ENCODE results near the gene SEMA5A. TPM values are rescaled to one million over a fixed set of nuclear protein-coding genes. Genes with fewer than 3 reads are reported as not detected.

SEMA5A gene
- total RNA-seq, 2 donors from 2014 or later: 3.4 to 40.2 TPM

DNA sequence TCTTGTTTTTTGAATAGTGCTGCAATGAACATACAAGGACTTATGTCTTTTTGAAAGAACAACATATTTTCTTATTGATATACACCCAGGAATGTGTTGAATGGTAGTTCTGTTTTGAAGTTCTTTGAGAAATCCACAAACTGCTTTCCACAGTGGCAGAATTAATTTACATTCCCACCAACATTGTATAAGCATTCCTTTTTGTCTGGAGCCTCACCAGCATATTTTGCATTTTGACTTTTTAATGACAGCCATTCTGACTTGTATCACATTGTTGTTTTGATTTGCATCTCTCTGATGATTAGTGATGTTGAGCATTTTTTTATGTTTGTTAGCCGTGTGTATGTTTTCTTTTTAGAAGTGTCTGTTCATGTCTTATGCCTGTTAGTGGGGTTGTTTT is 524.9 kb downstream of the SEMA5A start:
- WGBS, 2 donors: 52 to 67% methylated on average over 1 of the region's 1 CpG
- Histone ChIP-seq H3K4me3 (no peak overlapping the region), H3K4me1 (no peaks in the 10 kb centered on the region), H3K36me3 (replicated peaks in 1 of 2; ENCODE audit: insufficient read depth in 1 of 2, low read depth in 2 of 2) (no peaks in the 10 kb centered on the region), H3K27ac (no peak overlapping the region), H3K27me3 (no peaks in the 10 kb centered on the region), H3K9me3 (peaks cover 0 to 6% (median 0%) of the 10 kb centered on the region in 3 donors)
- TF ChIP-seq, protein P1, sequence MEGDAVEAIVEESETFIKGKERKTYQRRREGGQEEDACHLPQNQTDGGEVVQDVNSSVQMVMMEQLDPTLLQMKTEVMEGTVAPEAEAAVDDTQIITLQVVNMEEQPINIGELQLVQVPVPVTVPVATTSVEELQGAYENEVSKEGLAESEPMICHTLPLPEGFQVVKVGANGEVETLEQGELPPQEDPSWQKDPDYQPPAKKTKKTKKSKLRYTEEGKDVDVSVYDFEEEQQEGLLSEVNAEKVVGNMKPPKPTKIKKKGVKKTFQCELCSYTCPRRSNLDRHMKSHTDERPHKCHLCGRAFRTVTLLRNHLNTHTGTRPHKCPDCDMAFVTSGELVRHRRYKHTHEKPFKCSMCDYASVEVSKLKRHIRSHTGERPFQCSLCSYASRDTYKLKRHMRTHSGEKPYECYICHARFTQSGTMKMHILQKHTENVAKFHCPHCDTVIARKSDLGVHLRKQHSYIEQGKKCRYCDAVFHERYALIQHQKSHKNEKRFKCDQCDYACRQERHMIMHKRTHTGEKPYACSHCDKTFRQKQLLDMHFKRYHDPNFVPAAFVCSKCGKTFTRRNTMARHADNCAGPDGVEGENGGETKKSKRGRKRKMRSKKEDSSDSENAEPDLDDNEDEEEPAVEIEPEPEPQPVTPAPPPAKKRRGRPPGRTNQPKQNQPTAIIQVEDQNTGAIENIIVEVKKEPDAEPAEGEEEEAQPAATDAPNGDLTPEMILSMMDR (IDR thresholded peaks at IDR 0.05): no peak
- no peak for TF ChIP-seq POLR2A (IDR thresholded peaks at IDR 0.05)
- DNase-seq: no peak
- intact Hi-C loops (cut with DNase I): no loop called here
- no peak for ATAC-seq

DNA sequence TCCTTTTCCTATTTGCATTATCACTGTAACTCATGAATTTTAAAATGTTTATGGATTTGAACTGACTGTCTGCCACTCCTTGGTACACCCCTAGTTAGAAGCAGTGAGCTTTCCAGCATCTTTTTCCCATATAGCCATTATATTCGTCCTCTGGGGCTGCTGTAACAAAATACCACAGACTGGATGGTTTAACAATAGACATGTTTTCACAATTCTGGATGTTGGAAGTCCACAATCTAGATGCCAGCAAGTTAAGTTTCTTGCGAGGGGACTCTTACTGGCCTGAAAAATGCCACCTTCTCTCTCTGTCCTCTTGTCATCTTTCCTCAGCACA is 530.0 kb downstream of the SEMA5A start:
- Histone ChIP-seq H3K27me3 (no peaks in the 10 kb centered on the region), H3K9me3 (no peaks in the 10 kb centered on the region), H3K27ac (no peak overlapping the region), H3K36me3 (replicated peaks in 1 of 2; ENCODE audit: insufficient read depth in 1 of 2, low read depth in 2 of 2) (no peaks in the 10 kb centered on the region), H3K4me3 (no peak overlapping the region), H3K4me1 (no peaks in the 10 kb centered on the region)
- TF ChIP-seq, protein P1 (IDR thresholded peaks at IDR 0.05): no peak
- TF ChIP-seq POLR2A (IDR thresholded peaks at IDR 0.05): no peak
- intact Hi-C loops (cut with DNase I): no loop called here
- ATAC-seq: no peak
- 24 to 53% methylated on average over 2 of the region's 2 CpGs for WGBS, 2 donors
- no peak for DNase-seq

DNA sequence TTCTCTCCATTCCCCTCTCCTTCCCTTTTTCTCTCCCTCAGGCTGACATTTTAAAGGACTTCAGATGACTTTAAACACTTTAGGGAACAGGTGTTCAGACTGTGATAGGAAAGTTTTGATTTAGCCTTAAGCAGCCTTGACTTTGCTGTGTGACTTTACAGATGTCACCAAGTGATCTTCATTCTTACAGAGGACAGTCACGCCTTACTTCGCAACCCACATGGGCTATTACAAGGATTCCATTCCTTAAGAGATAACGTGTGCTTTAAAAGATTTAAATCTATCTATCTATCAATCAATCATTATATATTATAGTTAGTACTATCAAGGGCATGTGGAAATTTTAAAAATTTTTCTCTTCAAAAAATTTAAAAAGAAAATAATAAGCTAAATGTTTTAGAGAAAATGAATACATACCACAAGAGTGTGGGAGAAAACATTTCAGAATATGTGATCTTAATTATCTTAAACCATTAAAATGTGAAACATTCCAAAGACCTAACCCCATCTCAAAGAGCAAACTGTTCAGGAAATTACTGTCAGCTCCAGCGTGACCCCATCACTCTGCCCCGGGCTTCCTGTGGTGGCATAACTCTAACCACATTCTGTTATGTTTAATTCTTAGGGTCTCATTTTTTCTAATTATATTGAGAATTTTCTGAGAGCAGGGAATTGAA is 530.5 kb downstream of the SEMA5A start:
- no peak for TF ChIP-seq POLR2A (IDR thresholded peaks at IDR 0.05)
- TF ChIP-seq, protein P1 (IDR thresholded peaks at IDR 0.05): no peak
- H3K36me3 ChIP-seq (replicated peaks in 1 of 2; ENCODE audit: insufficient read depth in 1 of 2, low read depth in 2 of 2): no peaks in the 10 kb centered on the region
- ATAC-seq (no peak), DNase-seq (no peak)
- H3K4me1 ChIP-seq: no peaks in the 10 kb centered on the region
- H3K9me3 ChIP-seq: no peaks in the 10 kb centered on the region
- WGBS, 2 donors: 46 to 59% methylated on average over 5 of the region's 5 CpGs
- no peak overlapping the region for H3K4me3 ChIP-seq
- H3K27me3 ChIP-seq: no peaks in the 10 kb centered on the region
- intact Hi-C loops (cut with DNase I): no loop called here
- no peak overlapping the region for H3K27ac ChIP-seq

DNA sequence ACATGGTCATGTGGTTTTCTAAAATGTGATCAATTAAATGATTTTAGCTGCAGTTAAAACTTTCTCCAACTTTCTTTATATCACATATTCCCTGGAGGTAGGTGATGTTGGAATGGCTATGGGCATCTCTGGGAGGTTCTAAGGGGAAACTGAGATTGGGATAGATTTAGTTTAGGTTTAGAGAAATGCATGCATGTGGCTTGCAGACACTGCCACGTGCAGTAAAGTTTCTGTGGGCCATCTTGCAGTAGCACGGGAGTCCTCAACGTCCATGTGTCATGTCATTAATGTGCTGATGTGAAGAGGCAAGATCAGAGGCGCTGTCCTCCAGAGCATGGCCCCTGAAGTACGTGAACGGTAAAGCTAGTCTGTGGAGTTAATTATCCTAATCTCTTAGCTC is 532.7 kb downstream of the SEMA5A start:
- Histone ChIP-seq H3K36me3 (replicated peaks in 1 of 2; ENCODE audit: insufficient read depth in 1 of 2, low read depth in 2 of 2) (no peaks in the 10 kb centered on the region), H3K4me3 (no peak overlapping the region), H3K27me3 (no peaks in the 10 kb centered on the region), H3K4me1 (no peaks in the 10 kb centered on the region), H3K27ac (no peak overlapping the region), H3K9me3 (no peaks in the 10 kb centered on the region)
- ATAC-seq (no peak), DNase-seq (no peak)
- TF ChIP-seq, protein P1 (IDR thresholded peaks at IDR 0.05): no peak
- no peak for TF ChIP-seq POLR2A (IDR thresholded peaks at IDR 0.05)
- intact Hi-C loops (cut with DNase I): no loop called here
- WGBS, 2 donors: 67 to 69% methylated on average over 6 of the region's 6 CpGs
